ENCODE measurements around the gene GIGYF2. TPM values are rescaled to one million over a fixed set of nuclear protein-coding genes. Genes with fewer than 3 reads are reported as not detected.
"Not testable (repeated sequence)": the region's sequence is repeated elsewhere in the genome, so short reads cannot be mapped to it uniquely, and the experiment has no call there.

The GIGYF2 gene
- polyA plus RNA-seq (2013, experiment 1 of 2; ENCODE audit: insufficient read length) = 24.8 TPM
- polyA plus RNA-seq (2013, experiment 2 of 2; ENCODE audit: insufficient read length) = 21.7 TPM

GRCh38 chr2:232697059-232697806, at the start of gene GIGYF2:
Gene GIGYF2 (plus strand): TSS chr2:232697331. CDS start chr2:232735198, 37,867 bp downstream.
- peak; percentile 94 for DNase-seq

- no peak for DNase-seq
These were observed 48.1 kb upstream of the GIGYF2 start for GRCh38 chr2:232649033-232649432.

- DNase-seq = peak; percentile 24
These were observed 44.7 kb upstream of the GIGYF2 start for GRCh38 chr2:232652505-232652851.

- DNase-seq = no peak
These were observed 43.7 kb upstream of the GIGYF2 start for GRCh38 chr2:232653441-232653840.

GRCh38 chr2:232655392-232655791, 41.7 kb upstream of the GIGYF2 start:
- no peak for DNase-seq

- no peak for DNase-seq
These were observed 38.8 kb upstream of the GIGYF2 start for GRCh38 chr2:232658217-232658785.

GRCh38 chr2:232659359-232659758, 37.8 kb upstream of the GIGYF2 start:
- no peak for DNase-seq

- DNase-seq = no peak
These were observed 34.5 kb upstream of the GIGYF2 start for GRCh38 chr2:232662486-232663260.

- no peak for DNase-seq
These were observed 30.9 kb upstream of the GIGYF2 start for GRCh38 chr2:232666051-232666805.

GRCh38 chr2:232667989-232668583, 29.0 kb upstream of the GIGYF2 start:
- no peak for DNase-seq

GRCh38 chr2:232668805-232669444, 28.2 kb upstream of the GIGYF2 start:
- peak; percentile 16 for DNase-seq

GRCh38 chr2:232672588-232672987, 24.5 kb upstream of the GIGYF2 start:
- DNase-seq = no peak

- no peak for DNase-seq
These were observed 22.6 kb upstream of the GIGYF2 start for GRCh38 chr2:232674491-232674890.

GRCh38 chr2:232675381-232675780, 21.8 kb upstream of the GIGYF2 start:
- no peak for DNase-seq

GRCh38 chr2:232680006-232680405, 17.1 kb upstream of the GIGYF2 start:
- DNase-seq = no peak

GRCh38 chr2:232681527-232681926, 15.6 kb upstream of the GIGYF2 start:
- no peak for DNase-seq

- no peak for DNase-seq
These were observed 13.8 kb upstream of the GIGYF2 start for GRCh38 chr2:232683368-232683767.

GRCh38 chr2:232685391-232685790, 11.7 kb upstream of the GIGYF2 start:
- not testable (repeated sequence) for DNase-seq

- DNase-seq = no peak
These were observed 9.6 kb upstream of the GIGYF2 start for GRCh38 chr2:232687382-232688160.

GRCh38 chr2:232688201-232688600, 8.9 kb upstream of the GIGYF2 start:
- DNase-seq = no peak

All from fibroblast of skin of abdomen (primary cell).